ENCODE measurements around the gene STK38.

DNA sequence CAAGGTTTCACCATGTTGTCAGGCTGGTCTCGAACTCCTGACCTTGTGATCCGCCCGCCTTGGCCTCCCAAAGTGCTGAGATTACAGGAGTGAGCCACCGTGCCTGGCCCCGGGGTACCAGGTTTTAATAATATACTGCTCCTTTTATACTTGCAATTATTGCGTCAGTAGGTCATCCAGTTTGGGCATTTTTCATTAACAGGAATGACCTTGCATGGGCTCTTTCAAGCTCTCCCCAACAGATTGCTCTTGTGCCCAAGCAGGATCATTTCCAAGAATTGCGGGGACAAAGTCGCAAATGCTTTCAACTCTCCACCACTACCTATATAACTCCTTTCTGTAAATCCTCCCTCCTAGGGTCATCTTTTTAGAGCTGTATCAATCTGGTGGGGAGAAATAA, 23.8 kb downstream of the STK38 start:
- TF ChIP-seq, protein P1, sequence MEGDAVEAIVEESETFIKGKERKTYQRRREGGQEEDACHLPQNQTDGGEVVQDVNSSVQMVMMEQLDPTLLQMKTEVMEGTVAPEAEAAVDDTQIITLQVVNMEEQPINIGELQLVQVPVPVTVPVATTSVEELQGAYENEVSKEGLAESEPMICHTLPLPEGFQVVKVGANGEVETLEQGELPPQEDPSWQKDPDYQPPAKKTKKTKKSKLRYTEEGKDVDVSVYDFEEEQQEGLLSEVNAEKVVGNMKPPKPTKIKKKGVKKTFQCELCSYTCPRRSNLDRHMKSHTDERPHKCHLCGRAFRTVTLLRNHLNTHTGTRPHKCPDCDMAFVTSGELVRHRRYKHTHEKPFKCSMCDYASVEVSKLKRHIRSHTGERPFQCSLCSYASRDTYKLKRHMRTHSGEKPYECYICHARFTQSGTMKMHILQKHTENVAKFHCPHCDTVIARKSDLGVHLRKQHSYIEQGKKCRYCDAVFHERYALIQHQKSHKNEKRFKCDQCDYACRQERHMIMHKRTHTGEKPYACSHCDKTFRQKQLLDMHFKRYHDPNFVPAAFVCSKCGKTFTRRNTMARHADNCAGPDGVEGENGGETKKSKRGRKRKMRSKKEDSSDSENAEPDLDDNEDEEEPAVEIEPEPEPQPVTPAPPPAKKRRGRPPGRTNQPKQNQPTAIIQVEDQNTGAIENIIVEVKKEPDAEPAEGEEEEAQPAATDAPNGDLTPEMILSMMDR (IDR thresholded peaks at IDR 0.05; ENCODE audit: insufficient read depth, low read length), result no peak
- no peak for TF ChIP-seq POLR2AphosphoS5 (IDR thresholded peaks at IDR 0.05; ENCODE audit: low read depth)
